Measurements from ENCODE around the gene PARS2. TPM values are rescaled to one million over a fixed set of nuclear protein-coding genes. Genes with fewer than 3 reads are reported as not detected.
A peak's percentile ranks its signal among the peaks of the same experiment; 100 is the strongest.

Gene PARS2
- total RNA-seq, 1 donor from 2014 or later: 0.43 TPM

- Histone ChIP-seq H3K36me3 (peaks cover 0 to 15% of the 10 kb centered on the region in 2 donors), H3K9me3 (no peaks in the 10 kb centered on the region), H3K27me3 (no peaks in the 10 kb centered on the region), H3K4me3 (peak within 1 kb of the TSS; percentile 69 to 92), H3K4me1 (peaks cover 0 to 8% of the 10 kb centered on the region in 2 donors), H3K27ac (peak within 1 kb of the TSS; percentile 73 to 82)
- no peak for TF ChIP-seq CTCF (IDR thresholded peaks at IDR 0.05)
- intact Hi-C loops (cut with DNase I): loop anchor here (2.0 to 10.0 kb wide), 6 partner anchors 49 to 663 kb away; partner anchors contain the start of genes ACOT11, PARS2, SSBP3 and TCEANC2
- DNase-seq (ENCODE audit: low spot score in 2 of 2): peak; percentile 25 to 88
Observed at GRCh38 chr1:54715493-54716298, 48.6 kb downstream of the PARS2 start, which contains the start of gene TTC4. Gene TTC4 (plus strand): TSS chr1:54715861. CDS start chr1:54715909, 48 bp downstream.

- peaks cover 0 to 15% of the 10 kb centered on the region in 2 donors for H3K36me3 ChIP-seq
- peak overlapping the region; percentile 69 to 92 for H3K4me3 ChIP-seq
- peak overlapping the region; percentile 73 to 82 for H3K27ac ChIP-seq
- no peak for TF ChIP-seq CTCF (IDR thresholded peaks at IDR 0.05)
- no peaks in the 10 kb centered on the region for H3K9me3 ChIP-seq
- no peaks in the 10 kb centered on the region for H3K27me3 ChIP-seq
- H3K4me1 ChIP-seq: peaks cover 0 to 8% of the 10 kb centered on the region in 2 donors
- intact Hi-C loops (cut with DNase I): loop anchor here (2.0 to 10.0 kb wide), 6 partner anchors 50 to 663 kb away; partner anchors contain the start of genes ACOT11, PARS2, SSBP3 and TCEANC2
- DNase-seq (ENCODE audit: low spot score in 2 of 2): peak in 1 of 2 donors; percentile 60
Observed at GRCh38 chr1:54714881-54715492, 49.3 kb downstream of the PARS2 start.

GRCh38 chr1:54711536-54711935 is 52.8 kb downstream of the PARS2 start:
- Histone ChIP-seq H3K27ac (no peak overlapping the region), H3K4me1 (peaks cover 0 to 3% of the 10 kb centered on the region in 2 donors), H3K27me3 (no peaks in the 10 kb centered on the region), H3K9me3 (no peaks in the 10 kb centered on the region), H3K36me3 (peaks cover 0 to 2% of the 10 kb centered on the region in 2 donors), H3K4me3 (no peak overlapping the region)
- intact Hi-C loops (cut with DNase I): loop anchor here (10.0 kb wide), 2 partner anchors 217 to 517 kb away; no protein-coding TSS in a partner anchor
- no peak for TF ChIP-seq CTCF (IDR thresholded peaks at IDR 0.05)
- DNase-seq (ENCODE audit: low spot score in 2 of 2): no peak

GRCh38 chr1:54710841-54711240 is 53.5 kb downstream of the PARS2 start:
- Histone ChIP-seq H3K4me1 (no peaks in the 10 kb centered on the region), H3K4me3 (no peak overlapping the region), H3K27me3 (no peaks in the 10 kb centered on the region), H3K36me3 (peaks cover 0 to 8% of the 10 kb centered on the region in 2 donors), H3K27ac (no peak overlapping the region), H3K9me3 (no peaks in the 10 kb centered on the region)
- no peak for DNase-seq (ENCODE audit: low spot score in 2 of 2)
- intact Hi-C loops (cut with DNase I): loop anchor here (10.0 kb wide), 2 partner anchors 216 to 516 kb away; no protein-coding TSS in a partner anchor
- TF ChIP-seq CTCF (IDR thresholded peaks at IDR 0.05): no peak

GRCh38 chr1:54710434-54710833 is 53.9 kb downstream of the PARS2 start:
- intact Hi-C loops (cut with DNase I): loop anchor here (10.0 kb wide), 2 partner anchors 216 to 516 kb away; no protein-coding TSS in a partner anchor
- Histone ChIP-seq H3K9me3 (no peaks in the 10 kb centered on the region), H3K4me1 (no peaks in the 10 kb centered on the region), H3K4me3 (no peak overlapping the region), H3K36me3 (peaks cover 0 to 12% of the 10 kb centered on the region in 2 donors), H3K27me3 (no peaks in the 10 kb centered on the region), H3K27ac (no peak overlapping the region)
- DNase-seq (ENCODE audit: low spot score in 2 of 2): no peak
- TF ChIP-seq CTCF (IDR thresholded peaks at IDR 0.05): no peak
